Heart left ventricle (tissue), 16 donors: ENCODE results near the gene TAP1. TPM values are rescaled to one million over a fixed set of nuclear protein-coding genes. Genes with fewer than 3 reads are reported as not detected.
"Not testable (repeated sequence)": the region's sequence is repeated elsewhere in the genome, so short reads cannot be mapped to it uniquely, and the experiment has no call there.

Experiments
- ATAC-seq, 4 donors: fragments of 200-7000 bp; cut with Tn5 transposase; one replicate each; pipeline ENCODE4 v1.9.1; 2020 to 2022; ENCODE audit warnings: moderate library complexity in 4 of 4, mild to moderate bottlenecking in 3 of 4, moderate number of reproducible peaks in 1 of 4
- DNase-seq, 5 donors: peaks; one replicate each; pipeline ENCODE4 v3.0.0-alpha.2; 2020
- H3K27ac ChIP-seq, 12 donors: fragments of 200-600 bp; sonication (generic) in 4 of 12; one replicate each; pipeline versions ENCODE4 v1.5.0 to v1.8.0; 2016 to 2022; ENCODE audit warnings: mild to moderate bottlenecking in 2 of 12
- H3K27me3 ChIP-seq, 9 donors: fragments of 200-600 bp; sonication (generic) in 2 of 9; one replicate each; pipeline versions ENCODE4 v1.5.1 to v1.8.0; 2016 to 2022; ENCODE audit warnings: mild to moderate bottlenecking in 3 of 9
- H3K36me3 ChIP-seq, 9 donors: fragments of 200-600 bp; sonication (generic) in 2 of 9; one replicate each; pipeline versions ENCODE4 v1.5.0 to v1.8.0; 2018 to 2022; ENCODE audit warnings: mild to moderate bottlenecking in 2 of 9
- H3K4me1 ChIP-seq, 12 donors: fragments of 200-600 bp; sonication (generic) in 4 of 12; one replicate each; pipeline versions ENCODE4 v1.5.0 to v1.8.0; 2016 to 2022; ENCODE audit warnings: mild to moderate bottlenecking in 3 of 12
- H3K4me3 ChIP-seq, 12 donors: fragments of 200-600 bp; sonication (generic) in 4 of 12; one replicate each; pipeline versions ENCODE4 v1.5.0 to v1.8.0; 2017 to 2022; ENCODE audit warnings: mild to moderate bottlenecking in 9 of 12, moderate library complexity in 4 of 12
- H3K9me3 ChIP-seq, 12 donors: fragments of 200-600 bp; sonication (generic) in 4 of 12; one replicate each; pipeline versions ENCODE4 v1.5.0 to v1.8.0; 2016 to 2022; ENCODE audit warnings: mild to moderate bottlenecking in 1 of 12
- CTCF ChIP-seq, 12 donors: fragments of 200-600 bp; sonication (generic) in 4 of 12; IDR thresholded peaks; one replicate each; pipeline versions ENCODE4 v1.5.0 to v1.8.0; 2018 to 2022; ENCODE audit warnings: antibody characterized with exemption in 12 of 12, mild to moderate bottlenecking in 5 of 12
- POLR2A ChIP-seq, 2 donors: fragments of 450-650 bp; IDR thresholded peaks; one replicate each; pipeline ENCODE4 v1.6.1; 2017; ENCODE audit warnings: antibody characterized with exemption in 2 of 2, mild to moderate bottlenecking in 2 of 2, moderate library complexity in 2 of 2
- WGBS, 4 donors: extraction: QIAGEN DNeasy Blood & Tissue Kit in 2 of 4; methylation state at CpG; one replicate each; pipeline versions ENCODE4 v1.1.5 to v1.1.7; 2013 to 2018; 5-methylcytosine and 5-hydroxymethylcytosine counted together
- intact Hi-C, 10 donors: fragments of 100-400 bp; cut with DNase I; formaldehyde crosslinking; loops; one replicate each; pipeline versions ENCODE4 v1.11.1 to v1.14.2; 2022
- polyA plus RNA-seq, 2 donors: library from polyadenylated mRNA; stranded (reverse); fragments of 200-250 nt; gene quantifications; one replicate each; pipeline ENCODE4 v1.2.3, GENCODE V29; 2013
- total RNA-seq, 9 donors: library from RNA; depleted of rRNA in 2 of 9; stranded (reverse); fragments of >200 nt in 2 of 9; fragmentation: NEBNext Ultra II Directional in 3 of 9; extraction: Animal tissue kit (Norgen Biotek cat#: 25700) in 3 of 9; gene quantifications; one replicate each; pipeline versions ENCODE4 v1.1.0 to v1.2.4, GENCODE V29; 2016 to 2023
- donor health status: ischemic (EF 13 %, LVEDD 7.1; RV severe dilation, severe dysfunction).
- donor health status: healthy with polysubstance abuse.
- donor health status: DM: no; HTN: yes; CAD: no.
- donor health status: DM: no; HTN: no; CAD: no.
- donor health status: ischemic (EF 25% LVEDD 6.9; RV normal size, moderate dysfunction).
- donor health status: ischemic (EF 25% LVEDD 5.7; RV mildly dilated, moderate dysfunction).
- donor health status: healthy.
- donor health status: DM: yes; HTN: yes; CAD: no.
- donor health status: ischemic (EF 35%, LVEDD 5.7; RV mildly dilated, moderate dysfunction).
- donor health status: nonischemic (EF 11% LVEDD 7.7; RV severe dilation, severe dysfunction).
- donor health status: DM: yes; HTN: yes; CAD: no.
- donor health status: PGD.
- donor health status: ischemic (EF 29% LVEDD 5.4; RV normal size, mild dysfunction).
- donor health status: nonischemic (EF 23%, LVEDD 6.1; RV moderate dilation, normal function).

Gene TAP1
- total and polyA plus RNA-seq, 11 donors: 15.1 to 207 (median 21.6) TPM

- Histone ChIP-seq H3K27ac (no peak overlapping the region), H3K4me3 (no peak overlapping the region), H3K4me1 (no peaks in the 10 kb centered on the region), H3K9me3 (no peaks in the 10 kb centered on the region), H3K27me3 (peaks cover 0 to 19% (median 0%) of the 10 kb centered on the region in 9 donors), H3K36me3 (peaks cover 0 to 2% (median 0%) of the 10 kb centered on the region in 9 donors)
- TF ChIP-seq POLR2A (IDR thresholded peaks at IDR 0.05): no peak
- TF ChIP-seq CTCF (IDR thresholded peaks at IDR 0.05): no peak
- DNase-seq (no peak), ATAC-seq (no peak)
- WGBS, 4 donors: 35 to 43% (median 39%) methylated on average over 1 of the region's 1 CpG
- intact Hi-C loops: no loop called here
Measured at GRCh38 chr6:32809171-32809570, 44.3 kb downstream of the TAP1 start.

- no peak for TF ChIP-seq POLR2A (IDR thresholded peaks at IDR 0.05)
- TF ChIP-seq CTCF (IDR thresholded peaks at IDR 0.05): no peak
- Histone ChIP-seq H3K9me3 (no peaks in the 10 kb centered on the region), H3K4me1 (no peaks in the 10 kb centered on the region), H3K27ac (no peak overlapping the region), H3K4me3 (no peak overlapping the region), H3K27me3 (peaks cover 0 to 24% (median 0%) of the 10 kb centered on the region in 9 donors), H3K36me3 (no peaks in the 10 kb centered on the region)
- WGBS, 4 donors: 60 to 74% (median 71%) methylated on average over 5 of the region's 5 CpGs
- DNase-seq: no peak
- intact Hi-C loops: no loop called here
- no peak for ATAC-seq
Measured at GRCh38 chr6:32807020-32807580, 46.4 kb downstream of the TAP1 start.

- H3K27ac ChIP-seq, H3K9me3 ChIP-seq, H3K36me3 ChIP-seq, H3K4me1 ChIP-seq, DNase-seq, ATAC-seq, H3K4me3 ChIP-seq, intact Hi-C loops: not testable (repeated sequence)
- peaks cover 0 to 40% (median 6%) of the 10 kb centered on the region in 9 donors for H3K27me3 ChIP-seq
Measured at GRCh38 chr6:32805404-32805803, 48.1 kb downstream of the TAP1 start.

GRCh38 chr6:32803416-32803815 lies 50.1 kb downstream of the TAP1 start:
- Histone ChIP-seq H3K27ac (no peak overlapping the region), H3K4me3 (no peak overlapping the region), H3K4me1 (no peaks in the 10 kb centered on the region), H3K27me3 (peaks cover 0 to 57% (median 6%) of the 10 kb centered on the region in 9 donors), H3K36me3 (no peaks in the 10 kb centered on the region), H3K9me3 (peaks cover 0 to 11% (median 0%) of the 10 kb centered on the region in 12 donors)
- 61 to 73% (median 68%) methylated on average over 2 of the region's 2 CpGs for WGBS, 4 donors
- ATAC-seq: no peak
- DNase-seq: no peak
- TF ChIP-seq CTCF (IDR thresholded peaks at IDR 0.05) (no peak), POLR2A (IDR thresholded peaks at IDR 0.05) (no peak)
- intact Hi-C loops: no loop called here

GRCh38 chr6:32799740-32800139 lies 53.8 kb downstream of the TAP1 start:
- ATAC-seq (no peak), DNase-seq (no peak)
- intact Hi-C loops: loop anchor here in 9 of 10 donors (5.0 to 10.0 kb wide), 8 partner anchors 95 to 557 kb away; no protein-coding TSS in a partner anchor
- no peak overlapping the region for H3K4me3 ChIP-seq
- no peak overlapping the region for H3K27ac ChIP-seq
- WGBS, 4 donors: 75 to 92% (median 79%) methylated on average over 3 of the region's 3 CpGs
- no peaks in the 10 kb centered on the region for H3K36me3 ChIP-seq
- H3K27me3 ChIP-seq: peaks cover 0 to 66% (median 19%) of the 10 kb centered on the region in 9 donors
- TF ChIP-seq CTCF (IDR thresholded peaks at IDR 0.05) (no peak), POLR2A (IDR thresholded peaks at IDR 0.05) (no peak)
- peaks cover 0 to 11% (median 0%) of the 10 kb centered on the region in 12 donors for H3K9me3 ChIP-seq
- peaks cover 0 to 30% (median 2%) of the 10 kb centered on the region in 12 donors for H3K4me1 ChIP-seq
